Activated CD4-positive, alpha-beta T cell treated with anti-CD3 and anti-CD28 coated beads for 1 hour (primary cell): ENCODE data around the gene SLC34A3.
A peak's percentile ranks its signal among the peaks of the same experiment; 100 is the strongest.
"Not testable (repeated sequence)": the region's sequence is repeated elsewhere in the genome, so short reads cannot be mapped to it uniquely, and the experiment has no call there.

Experiments used
- DNase-seq: peaks from one replicate; pipeline ENCODE4 v3.0.0-alpha.2; 2020

The SLC34A3 gene

DNA sequence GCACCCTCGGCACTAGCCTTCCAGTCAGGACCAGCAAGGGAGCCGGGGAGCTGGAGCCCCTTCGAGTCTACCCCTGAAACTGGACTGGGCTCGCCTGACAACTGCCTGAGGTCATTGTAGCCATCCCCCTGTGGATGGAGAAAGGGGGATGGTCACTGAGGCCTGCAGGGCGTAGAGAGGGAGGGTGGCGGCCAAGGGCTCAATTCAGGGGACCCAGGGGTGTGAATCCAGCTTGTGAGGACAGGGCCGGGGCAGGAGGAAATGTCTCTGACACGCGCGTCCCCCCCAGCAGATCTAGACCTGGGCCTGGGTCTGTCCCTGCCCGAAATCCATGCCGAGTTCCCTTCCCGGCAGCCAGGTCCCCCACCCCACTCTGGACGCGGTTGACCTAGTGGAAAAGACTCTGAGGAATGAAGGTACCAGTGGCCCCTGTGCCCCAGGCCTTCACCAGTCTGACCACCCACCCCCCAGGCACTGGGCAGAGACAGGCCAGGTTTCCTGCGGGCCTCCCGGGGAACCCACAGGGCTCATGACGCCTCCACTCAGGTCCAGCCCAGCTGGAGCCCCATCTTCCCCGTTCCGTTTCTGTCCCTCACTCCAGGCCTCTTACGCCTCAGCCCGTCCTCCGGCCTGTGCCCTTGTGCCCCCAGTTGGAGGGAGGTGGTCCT, 805 bp downstream of the SLC34A3 start:
- no peak for DNase-seq

DNA sequence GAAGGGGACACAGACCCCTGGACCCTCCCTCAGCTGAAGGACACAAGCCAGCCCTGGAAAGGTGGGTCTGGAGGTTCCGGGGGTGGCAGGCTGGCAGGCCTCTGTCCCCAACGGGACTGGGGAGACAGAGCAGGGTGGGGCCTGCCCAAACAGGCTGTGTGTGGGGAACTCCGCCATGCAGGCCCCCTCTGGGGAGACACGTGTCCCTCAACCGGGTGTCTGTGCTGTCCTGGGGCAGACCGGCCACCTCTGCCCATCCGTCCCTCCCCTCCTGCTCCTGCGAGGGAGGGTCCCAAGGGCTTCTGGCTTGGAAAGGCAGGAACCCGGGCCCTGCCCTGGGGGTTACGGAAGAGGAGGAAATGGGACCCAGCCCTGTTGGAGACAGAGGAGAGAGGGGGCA, 1.4 kb downstream of the SLC34A3 start:
- no peak for DNase-seq

- no peak for DNase-seq
Measured at GRCh38 chr9:137232510-137232909, 1.8 kb downstream of the SLC34A3 start.

DNA sequence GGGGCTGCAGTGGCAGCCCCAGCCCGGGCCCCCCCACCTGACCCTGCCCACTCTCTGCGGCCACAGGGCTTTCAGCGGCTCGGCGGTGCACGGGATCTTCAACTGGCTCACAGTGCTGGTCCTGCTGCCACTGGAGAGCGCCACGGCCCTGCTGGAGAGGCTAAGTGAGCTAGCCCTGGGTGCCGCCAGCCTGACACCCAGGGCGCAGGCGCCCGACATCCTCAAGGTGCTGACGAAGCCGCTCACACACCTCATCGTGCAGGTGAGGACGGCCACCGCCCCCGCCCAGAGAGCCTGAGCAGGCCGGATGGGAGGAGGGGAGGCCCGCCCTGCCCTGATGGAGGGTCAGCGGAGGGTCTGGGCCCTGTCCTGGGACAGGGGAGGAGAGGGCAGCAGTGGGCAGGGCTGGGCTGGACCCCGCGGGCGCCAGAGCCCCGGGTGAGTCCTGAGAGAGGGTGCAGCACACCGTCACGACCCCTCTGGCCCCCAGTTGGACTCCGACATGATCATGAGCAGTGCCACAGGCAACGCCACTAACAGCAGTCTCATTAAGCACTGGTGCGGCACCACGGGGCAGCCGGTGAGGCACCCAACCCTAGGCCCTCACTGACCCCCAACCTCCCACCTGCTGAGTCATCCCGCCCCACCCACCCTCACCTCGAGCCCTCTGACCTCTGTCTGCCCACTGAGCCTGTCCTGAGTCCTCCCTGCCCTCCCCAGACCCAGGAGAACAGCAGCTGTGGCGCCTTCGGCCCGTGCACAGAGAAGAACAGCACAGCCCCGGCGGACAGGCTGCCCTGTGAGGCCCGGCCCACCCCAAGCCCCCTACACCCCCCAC, 2.7 kb downstream of the SLC34A3 start:
- DNase-seq = no peak

GRCh38 chr9:137234055-137234697, 3.5 kb downstream of the SLC34A3 start:
- no peak for DNase-seq

GRCh38 chr9:137234758-137235423, 4.2 kb downstream of the SLC34A3 start:
- no peak for DNase-seq

DNA sequence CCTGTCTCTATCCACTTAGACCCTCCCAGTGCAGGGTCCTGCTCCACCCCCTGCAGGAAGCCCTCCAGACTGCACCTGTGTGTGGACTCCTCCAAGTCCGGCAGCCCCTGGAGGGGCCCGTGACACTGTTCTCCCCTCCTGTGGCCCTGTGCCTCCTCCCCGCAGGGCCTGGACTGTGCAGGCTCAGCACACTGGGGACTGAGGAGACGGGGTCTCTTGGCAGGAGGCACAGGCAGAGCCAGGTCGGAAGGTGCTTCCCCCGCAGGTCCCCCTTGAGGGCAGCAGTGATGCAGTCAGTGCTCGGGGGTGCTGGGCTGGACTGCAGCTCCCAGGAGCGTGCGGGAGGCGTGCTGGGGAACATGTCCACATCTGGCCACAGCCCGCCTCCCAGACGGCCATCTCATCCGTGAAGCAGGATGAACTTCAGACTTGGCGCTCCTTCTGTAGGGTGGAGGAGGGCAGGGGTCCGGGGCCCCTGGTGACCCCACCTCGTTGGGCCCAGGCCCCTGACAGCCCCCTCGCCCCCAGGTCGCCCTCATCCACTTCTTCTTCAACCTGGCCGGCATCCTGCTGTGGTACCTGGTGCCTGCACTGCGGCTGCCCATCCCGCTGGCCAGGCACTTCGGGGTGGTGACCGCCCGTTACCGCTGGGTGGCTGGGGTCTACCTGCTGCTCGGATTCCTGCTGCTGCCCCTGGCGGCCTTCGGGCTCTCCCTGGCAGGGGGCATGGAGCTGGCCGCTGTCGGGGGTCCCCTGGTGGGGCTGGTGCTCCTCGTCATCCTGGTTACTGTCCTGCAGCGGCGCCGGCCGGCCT, 4.9 kb downstream of the SLC34A3 start:
- no peak for DNase-seq

GRCh38 chr9:137236238-137236935, 5.7 kb downstream of the SLC34A3 start:
- peak; percentile 85 for DNase-seq

- no peak for DNase-seq
Measured at GRCh38 chr9:137236936-137237421, 6.3 kb downstream of the SLC34A3 start.

- DNase-seq = no peak
Measured at GRCh38 chr9:137237759-137238726, 7.3 kb downstream of the SLC34A3 start.

DNA sequence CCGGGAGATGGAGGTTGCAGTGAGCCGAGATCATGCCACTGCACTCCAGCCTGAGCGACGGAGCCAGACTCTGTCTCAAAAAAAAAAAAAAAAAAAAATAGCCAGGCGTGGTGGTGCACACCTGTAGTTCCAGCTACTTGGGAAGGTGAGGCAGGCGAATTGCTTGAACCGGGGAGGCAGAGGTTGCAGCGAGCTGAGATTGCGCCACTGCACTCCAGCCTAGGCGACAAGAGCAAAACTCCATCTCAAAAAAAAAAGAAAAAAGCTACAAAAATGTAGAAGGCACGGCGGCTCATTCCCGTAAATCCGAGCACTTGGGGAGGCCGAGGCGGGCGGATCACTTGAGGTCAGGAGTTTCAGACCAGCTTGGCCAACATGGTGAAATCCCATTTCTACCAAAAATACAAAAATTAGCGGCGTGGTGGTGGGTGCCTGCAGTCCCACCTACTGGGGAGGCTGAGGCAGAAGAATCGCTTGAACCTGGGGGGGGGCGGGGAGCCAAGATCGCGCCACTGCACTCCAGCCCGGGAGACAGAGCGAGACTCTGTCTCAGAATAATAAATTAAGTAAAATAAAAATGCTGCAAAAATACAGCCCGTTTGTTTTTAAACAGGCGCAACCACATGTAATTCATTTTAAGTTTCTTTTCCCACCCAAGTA, 9.0 kb downstream of the SLC34A3 start:
- DNase-seq = not testable (repeated sequence)

DNA sequence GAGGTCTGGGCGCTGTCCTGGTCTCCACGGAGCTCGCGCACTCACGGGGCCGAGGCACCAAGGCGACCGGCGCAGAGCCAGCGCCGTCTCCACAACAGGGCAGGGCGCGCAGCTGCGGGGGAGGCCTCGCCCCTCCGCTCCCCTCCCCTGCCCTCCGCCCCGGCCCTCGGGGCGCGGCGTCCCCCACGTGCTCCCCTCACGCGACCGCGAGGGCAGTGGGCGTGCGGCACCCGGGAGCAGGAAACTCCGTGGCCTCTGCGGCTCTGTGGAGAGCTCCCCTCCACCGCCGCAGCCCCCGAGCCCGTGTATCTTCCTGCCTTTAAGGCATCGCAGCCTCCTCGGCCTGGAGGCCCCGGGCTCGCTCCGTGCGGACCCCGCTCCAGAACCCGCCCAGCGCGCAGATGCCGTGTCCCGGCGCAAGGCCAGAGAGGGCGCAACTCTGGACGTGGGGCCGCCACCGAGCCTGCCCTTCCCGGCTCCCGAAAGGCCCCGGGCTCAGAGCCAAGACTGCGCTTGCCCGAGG, 9.7 kb downstream of the SLC34A3 start:
- DNase-seq = peak; percentile 57

GRCh38 chr9:137240841-137241489, 10.3 kb downstream of the SLC34A3 start, which contains the start of gene TUBB4B:
Gene TUBB4B (plus strand): TSS chr9:137241287. CDS start chr9:137241361, 74 bp downstream.
- peak; percentile 97 for DNase-seq

GRCh38 chr9:137241490-137242268, 11.0 kb downstream of the SLC34A3 start:
- peak; percentile 67 for DNase-seq

GRCh38 chr9:137242269-137243203, 11.8 kb downstream of the SLC34A3 start:
- DNase-seq = no peak

DNA sequence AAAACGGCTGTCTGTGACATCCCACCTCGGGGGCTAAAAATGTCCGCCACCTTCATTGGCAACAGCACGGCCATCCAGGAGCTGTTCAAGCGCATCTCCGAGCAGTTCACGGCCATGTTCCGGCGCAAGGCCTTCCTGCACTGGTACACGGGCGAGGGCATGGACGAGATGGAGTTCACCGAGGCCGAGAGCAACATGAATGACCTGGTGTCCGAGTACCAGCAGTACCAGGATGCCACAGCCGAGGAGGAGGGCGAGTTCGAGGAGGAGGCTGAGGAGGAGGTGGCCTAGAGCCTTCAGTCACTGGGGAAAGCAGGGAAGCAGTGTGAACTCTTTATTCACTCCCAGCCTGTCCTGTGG, 12.5 kb downstream of the SLC34A3 start:
- not testable (repeated sequence) for DNase-seq
